GM21360 (cell line): Measurements from ENCODE around the gene PPM1D.
"Not testable (repeated sequence)": the region's sequence is repeated elsewhere in the genome, so short reads cannot be mapped to it uniquely, and the experiment has no call there.

ENCODE experiments used
- ATAC-seq: cut with Tn5 transposase; IDR thresholded peaks from one replicate; pipeline ENCODE4 v1.9.1; 2021; ENCODE audit warnings: mild to moderate bottlenecking, moderate library complexity; ENCODE audit not compliant: unreplicated experiment

Gene PPM1D

DNA sequence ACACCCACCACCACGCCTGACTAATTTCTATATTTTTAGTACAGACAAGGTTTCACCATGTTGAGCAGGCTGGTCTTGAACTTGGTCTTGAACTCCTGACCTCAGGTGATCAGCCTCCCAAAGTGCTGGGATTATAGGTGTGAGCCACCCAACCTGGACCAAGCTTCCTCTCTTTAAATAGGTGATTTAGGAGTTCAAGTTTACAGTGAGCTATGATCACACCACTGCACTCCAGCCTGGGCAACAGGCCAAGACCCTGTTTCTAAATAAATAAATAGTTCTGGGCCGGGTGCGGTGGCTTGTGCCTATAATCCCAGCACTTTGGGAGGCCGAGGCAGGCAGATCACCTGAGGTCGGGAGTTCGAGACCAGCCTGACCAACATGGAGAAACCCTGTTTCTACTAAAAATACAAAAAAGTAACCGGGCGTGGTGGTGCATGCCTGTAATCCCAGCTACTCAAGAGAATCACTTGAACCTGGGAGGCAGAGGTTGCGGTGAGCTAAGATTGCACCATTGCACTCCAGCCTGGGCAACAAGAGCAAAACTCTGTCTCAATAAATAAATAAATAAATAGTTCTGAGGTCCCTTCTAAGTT is 6.5 kb upstream of the PPM1D start:
- ATAC-seq = not testable (repeated sequence)

DNA sequence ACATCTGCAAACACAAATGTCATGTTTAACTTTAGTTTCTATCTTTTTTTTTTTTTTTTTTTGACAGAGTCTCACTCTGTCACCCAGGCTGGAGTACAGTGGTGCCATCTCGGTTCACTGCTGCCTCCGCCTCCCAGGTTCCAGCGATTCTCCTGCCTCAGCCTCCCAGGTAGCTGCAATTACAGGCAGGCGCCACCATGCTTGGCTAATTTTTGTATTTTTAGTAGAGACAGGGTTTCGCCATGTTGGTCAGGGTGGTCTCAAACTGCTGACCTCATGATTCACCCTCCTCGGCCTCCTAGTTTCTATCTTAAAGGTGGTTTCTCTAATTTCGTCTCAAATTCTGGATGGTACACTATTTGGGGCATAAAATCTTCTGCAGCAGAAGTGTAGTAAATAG is 5.8 kb upstream of the PPM1D start:
- ATAC-seq = not testable (repeated sequence)

DNA sequence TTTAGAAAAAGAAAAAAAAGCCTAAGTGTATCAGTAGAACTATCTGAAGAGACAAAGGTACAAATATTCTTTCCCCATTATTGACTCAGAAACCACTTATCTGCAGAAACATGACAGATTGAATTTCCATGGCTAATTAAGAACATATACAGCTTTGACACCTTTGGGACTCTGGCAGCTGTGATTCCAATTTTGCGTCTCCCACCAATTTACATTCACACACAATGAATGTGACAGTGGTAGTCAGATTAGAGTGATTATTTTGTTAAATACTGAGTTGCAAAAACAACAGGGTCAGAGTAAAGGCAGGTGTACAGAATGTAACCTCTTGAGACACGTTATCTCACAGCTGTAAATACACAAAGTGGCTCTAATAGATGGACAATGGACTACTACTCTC is 5.3 kb upstream of the PPM1D start:
- no peak for ATAC-seq

DNA sequence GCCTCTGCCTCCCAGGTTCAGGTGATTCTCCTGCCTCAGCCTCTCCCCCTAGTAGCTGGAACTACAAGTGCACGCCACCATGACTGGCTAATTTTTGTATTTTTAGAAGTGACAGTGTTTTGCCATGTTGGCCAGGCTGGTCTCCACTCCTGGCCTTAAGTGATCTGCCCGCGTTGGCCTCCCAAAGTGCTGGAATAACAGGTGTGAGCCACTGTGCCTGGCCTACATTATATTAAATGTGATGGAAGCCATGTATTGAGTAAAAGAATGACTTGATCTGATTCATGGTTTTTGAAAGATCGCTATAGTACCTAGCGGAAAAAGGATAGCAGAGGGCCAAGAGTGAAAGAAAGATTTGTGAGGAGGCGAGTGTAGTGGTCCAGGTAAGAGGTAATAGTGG is 2.7 kb upstream of the PPM1D start:
- ATAC-seq = no peak

DNA sequence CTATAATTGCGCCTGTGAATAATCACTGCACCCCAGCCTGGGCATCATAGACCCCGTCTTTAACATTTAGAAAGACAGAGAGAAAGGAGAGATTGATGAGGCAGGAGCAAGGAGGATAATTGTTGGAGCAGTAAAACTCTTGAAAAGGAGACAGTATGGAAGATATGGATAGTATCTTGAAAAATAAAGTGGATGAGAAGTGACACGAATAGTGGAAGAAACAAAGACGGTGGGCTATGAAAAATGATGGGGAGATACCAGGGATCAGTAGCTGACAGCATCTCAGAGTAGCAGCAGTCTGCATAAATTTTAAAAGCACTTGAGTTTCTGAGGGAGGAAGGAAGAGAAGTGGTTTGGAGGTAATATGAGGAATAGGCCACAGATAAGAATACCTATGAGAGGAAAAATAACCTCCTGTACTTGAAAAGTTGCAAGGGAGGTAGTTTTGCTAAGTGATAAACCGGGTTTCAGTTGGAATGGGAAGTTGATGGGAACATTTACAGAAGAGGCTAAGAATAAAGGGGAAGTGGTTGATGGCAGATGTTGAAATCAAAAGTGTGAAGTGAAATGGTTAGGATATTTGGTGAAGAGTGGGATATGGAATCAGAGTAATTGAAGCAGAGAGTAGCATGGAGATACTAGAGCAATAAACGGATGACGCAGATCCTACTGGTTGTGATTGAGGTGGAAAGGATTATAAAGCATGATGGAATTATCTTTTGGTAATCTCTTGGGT is 1.8 kb upstream of the PPM1D start:
- ATAC-seq = no peak

DNA sequence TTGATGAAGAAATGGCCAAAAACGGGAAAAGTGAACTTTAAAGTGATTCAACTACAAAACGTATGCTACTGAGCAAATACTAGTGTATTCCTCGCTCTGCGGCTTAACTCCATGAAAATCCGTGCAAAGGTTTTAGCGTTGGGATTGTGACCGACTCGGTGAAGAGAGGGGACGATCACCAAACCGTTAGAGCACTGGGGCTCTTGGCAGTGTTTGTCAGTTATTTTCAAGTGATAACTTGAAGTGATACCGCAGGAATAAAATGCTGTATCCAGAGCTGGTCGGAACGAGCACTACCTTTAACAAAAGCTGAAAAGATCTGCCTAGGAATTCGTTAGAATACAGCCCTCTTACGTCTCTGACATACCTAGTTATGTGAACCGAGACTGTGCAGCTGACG is 773 bp upstream of the PPM1D start:
- no peak for ATAC-seq

DNA sequence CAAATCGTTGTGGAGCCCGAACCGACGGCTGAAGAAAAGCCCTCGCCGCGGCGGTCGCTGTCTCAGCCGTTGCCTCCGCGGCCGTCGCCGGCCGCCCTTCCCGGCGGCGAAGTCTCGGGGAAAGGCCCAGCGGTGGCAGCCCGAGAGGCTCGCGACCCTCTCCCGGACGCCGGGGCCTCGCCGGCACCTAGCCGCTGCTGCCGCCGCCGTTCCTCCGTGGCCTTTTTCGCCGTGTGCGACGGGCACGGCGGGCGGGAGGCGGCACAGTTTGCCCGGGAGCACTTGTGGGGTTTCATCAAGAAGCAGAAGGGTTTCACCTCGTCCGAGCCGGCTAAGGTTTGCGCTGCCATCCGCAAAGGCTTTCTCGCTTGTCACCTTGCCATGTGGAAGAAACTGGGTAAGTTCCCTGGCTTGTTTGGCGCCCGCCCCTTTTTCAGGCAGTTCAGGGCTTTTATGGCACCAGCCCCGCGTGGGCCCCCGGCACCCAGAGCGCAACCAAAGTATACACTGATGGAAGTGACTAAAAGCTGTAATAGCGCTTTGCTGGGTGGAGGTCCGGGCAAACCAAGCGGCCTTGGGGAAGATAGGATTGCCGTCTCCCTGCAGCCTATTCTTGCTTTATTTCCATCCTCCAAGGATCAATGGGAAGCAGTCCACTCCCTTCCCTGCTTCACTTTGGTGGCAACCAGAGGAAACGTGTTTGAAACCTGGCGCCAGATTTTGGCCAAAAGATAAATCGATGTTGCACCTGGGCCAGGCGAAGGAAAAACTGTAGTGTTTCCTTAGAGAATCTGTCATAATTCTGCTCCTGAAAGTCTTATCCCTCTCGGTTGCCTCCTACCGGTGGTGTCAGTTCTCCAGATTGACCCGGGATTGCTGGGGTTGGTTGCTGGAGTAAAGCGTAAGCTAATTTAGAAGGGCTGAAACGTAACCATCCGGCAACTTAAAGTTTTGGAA is 775 bp downstream of the PPM1D start:
- no peak for ATAC-seq

DNA sequence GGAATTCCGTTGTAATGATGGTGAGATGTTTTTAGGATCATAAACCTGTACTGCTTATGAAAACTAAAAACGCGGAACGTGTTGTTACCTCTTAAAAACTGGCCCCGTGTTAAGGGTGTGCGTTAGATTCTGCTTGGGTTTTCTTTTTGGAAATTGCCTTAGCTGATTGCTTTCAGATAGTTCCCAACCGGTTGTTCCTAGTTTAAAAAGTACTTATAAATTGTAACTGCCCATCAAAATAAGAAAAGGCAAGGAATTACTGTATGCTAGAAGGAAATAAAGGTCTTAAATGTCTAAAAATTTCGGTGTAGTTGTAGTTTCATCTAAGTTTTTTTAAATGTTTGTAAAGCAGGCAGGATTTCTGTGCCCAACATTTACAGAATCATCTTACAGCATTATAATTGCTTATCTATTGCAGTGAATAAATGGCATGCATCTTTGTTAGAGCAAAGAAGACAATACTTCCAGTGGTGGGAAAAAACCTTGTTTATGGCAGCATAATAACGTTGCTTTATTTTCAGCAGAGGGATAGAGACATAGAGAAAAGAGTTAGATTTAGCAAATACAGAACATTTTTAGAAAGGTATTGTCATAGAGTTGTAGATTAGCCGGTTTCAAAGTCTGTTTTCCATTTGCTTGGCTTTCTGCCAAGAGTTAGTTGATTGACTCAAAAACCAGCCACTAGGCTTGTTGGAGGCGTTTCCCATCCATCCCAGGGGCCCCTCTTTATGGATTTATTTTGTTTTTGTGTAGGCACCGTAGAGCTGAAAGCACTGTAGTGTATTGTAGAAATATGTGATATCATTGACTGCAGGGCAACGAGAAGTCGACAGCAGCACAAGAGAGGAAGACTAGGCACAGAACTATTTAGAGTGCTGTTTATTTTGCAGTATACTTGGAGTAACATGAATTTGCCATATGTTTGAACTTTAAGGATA is 1.7 kb downstream of the PPM1D start:
- no peak for ATAC-seq

DNA sequence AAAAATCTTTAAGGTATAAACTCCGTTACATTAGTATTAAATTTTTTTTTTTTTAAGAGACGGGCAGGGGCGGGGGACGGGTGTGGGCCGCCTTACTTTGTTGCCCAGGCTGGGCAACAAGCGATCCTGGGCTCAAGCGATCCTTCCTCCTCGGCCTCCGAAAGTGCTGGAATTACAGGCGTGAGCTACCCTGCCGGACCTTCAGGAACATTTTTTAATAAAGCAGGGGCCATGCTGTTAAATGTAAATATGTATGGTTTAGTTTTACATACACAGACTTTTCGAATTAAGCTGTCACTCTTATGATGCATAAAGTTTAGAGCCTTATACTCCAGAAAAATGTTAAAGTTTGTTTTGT is 2.4 kb downstream of the PPM1D start:
- no peak for ATAC-seq

DNA sequence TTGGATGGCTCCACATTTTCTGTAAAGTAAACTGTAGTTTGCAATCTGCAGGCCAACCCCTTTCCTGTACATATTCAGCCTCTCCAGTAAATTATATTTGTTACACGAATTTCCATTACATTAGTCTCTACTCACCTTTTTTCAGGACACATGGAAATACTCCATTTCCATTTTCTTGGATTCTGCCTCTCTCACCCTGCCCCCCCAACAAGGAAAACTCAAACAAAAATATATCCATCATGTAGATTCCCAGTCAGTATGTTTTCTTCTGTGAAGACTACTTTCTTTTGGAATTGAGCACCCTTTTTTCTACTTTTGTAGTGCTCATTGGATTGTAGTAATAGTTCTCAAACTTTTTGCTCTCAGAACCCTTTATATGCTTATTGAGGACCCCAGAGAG is 2.9 kb downstream of the PPM1D start:
- ATAC-seq = no peak

DNA sequence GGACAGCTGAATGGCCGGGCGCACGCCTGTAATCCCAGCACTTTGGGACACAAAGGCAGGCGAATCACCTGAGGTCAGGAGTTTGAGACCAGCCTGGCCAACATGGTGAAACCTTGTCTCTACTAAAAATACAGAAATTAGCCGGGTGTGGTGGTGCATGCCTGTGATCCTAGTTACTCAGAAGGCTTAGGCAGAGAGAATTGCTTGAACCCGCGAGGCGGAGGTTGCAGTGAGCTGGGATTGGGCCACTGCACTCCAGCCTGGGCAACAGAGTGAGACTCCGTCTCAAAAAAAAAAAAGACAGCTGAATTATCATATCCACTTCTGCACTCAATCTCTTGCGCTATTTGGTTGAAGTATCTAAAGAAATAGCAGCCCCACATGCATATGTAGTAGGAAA is 3.5 kb downstream of the PPM1D start:
- ATAC-seq = not testable (repeated sequence)

DNA sequence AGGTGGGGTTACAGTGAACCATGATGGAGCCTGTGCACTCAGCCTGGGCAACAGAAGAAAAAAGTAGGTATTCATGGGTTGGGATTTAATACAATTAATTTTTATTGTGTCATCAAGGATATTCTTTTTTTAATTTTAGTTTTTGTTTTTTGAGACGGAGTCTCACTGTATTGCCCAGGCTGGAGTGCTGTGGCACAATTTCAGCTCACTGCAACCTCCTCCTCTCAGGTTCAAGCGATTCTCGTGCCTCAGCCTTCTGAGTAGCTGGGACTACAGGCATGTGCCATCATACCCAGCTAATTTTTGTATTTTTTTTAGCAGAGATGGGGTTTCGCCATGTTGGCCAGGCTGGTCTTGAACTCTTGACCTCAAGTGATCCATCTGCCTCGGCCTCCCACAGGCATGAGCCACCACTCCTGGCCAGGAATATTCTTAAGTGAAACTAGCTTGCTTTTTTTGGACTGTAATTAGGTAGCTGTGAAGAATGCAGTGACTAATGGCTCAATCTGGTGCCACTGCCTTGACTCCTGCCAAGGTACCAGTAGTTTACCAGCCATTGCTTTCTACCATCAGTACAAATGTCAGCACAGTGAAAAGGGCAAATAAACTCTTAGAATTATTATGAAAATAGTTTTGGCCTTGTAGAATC is 4.8 kb downstream of the PPM1D start:
- ATAC-seq = no peak

DNA sequence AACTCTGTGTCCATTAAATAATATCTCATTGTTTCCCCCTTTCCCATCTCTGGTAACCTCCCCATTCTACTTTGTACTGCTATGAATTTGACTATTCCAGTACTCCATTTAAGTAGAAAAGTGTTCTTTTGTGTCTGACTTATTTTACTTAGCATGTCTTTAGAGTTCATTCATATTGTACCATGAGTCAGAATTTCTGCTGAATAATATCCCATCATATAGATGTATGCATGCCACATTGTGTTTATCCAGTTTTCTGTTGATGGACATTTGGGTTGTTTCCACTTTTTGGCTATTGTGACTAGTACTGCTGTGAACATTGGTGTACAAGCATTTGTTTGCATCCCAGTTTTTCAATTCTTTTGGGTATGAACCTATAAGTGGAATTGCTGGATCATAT is 6.0 kb downstream of the PPM1D start:
- ATAC-seq = no peak

DNA sequence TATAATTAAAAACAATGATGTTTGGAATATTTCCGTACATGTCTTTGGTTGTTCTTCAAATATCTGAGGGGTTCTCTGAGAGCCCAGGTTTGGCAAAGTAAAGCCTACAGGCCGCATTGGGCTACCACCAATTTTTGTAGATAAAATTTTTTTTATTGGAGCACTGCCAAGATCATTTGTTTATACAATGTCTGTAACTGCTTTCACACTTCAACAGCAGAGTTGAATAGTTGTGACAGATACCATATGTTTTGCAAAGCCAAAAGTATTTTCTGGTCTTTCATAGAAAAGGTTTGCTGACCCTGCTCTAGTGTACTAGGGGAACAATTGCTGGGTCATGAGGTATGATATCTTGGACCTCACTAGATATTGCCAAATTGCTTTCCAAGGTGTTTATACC is 10.5 kb downstream of the PPM1D start:
- no peak for ATAC-seq

DNA sequence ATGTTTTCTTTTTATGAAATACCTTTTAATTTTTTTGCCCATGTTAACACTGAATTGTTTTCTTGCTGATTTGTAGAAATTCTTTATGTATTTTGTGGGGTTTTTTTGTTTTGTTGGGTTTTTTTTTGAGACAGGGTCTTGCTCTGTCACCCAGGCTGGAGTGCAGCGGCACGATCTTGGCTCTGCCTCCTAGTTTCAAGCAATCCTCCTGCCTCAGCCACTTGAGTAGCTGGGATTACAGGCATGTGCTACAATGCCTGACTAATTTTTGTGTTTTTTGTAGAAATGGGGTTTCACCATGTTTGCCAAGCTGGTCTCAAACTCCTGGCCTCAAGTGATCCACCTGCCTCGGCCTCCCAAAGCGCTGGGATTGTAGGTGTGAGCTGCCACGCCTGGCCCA is 11.3 kb downstream of the PPM1D start:
- ATAC-seq = not testable (repeated sequence)

DNA sequence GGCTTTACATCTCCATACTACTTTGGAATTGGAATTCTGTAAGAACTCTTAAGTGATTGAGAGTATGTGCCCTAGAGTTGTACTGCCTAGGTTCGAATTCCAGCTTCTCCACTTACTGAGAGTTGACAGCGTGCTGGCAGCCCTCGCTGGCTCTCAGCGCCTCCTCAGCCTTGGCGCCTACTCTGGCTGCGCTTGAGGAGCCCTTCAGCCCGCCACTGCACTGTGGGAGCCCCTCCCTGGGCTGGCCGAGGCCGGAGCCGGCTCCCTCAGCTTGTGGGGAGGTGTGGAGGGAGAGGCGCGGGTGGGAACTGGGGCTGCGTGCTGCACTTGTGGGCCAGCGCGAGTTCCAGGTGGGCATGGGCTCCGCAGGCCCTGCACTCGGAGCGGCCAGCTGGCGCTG is 13.3 kb downstream of the PPM1D start:
- ATAC-seq = no peak

DNA sequence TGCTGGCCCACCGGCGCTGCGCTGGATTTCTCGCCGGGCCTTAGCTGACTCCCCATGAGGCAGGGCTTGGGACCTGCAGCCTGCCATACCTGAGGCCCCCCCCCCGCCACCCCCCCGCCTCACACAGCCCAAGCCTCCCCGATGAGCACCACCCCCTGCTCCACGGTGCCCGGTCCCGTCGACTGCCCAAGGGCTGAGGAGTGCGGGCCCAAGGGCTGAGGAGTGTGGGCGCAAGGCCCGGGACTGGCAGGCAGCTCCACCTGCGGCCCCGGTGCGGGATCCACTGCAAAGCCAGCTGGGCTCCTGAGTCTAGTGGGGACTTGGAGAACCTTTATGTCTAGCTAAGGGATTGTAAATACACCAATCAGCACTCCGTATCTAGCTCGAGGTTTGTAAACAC is 13.8 kb downstream of the PPM1D start:
- ATAC-seq = not testable (repeated sequence)

DNA sequence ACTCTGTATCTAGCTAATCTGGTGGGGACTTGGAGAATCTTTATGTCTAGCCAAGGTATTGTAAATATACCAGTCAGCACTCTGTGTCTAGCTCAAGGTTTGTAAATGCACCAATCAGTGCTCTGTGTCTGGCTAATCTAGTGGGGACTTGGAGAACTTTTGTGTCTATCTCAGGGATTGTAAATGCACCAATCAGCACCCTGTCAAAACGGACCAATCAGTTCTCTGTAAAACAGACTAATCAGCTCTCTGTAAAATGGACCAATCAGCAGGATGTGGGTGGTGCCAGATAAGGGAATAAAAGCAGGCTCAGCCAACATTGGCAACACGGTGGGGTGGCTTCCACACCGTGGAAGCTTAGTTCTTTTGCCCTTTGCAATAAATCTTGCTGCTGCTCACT is 14.3 kb downstream of the PPM1D start:
- ATAC-seq = not testable (repeated sequence)

DNA sequence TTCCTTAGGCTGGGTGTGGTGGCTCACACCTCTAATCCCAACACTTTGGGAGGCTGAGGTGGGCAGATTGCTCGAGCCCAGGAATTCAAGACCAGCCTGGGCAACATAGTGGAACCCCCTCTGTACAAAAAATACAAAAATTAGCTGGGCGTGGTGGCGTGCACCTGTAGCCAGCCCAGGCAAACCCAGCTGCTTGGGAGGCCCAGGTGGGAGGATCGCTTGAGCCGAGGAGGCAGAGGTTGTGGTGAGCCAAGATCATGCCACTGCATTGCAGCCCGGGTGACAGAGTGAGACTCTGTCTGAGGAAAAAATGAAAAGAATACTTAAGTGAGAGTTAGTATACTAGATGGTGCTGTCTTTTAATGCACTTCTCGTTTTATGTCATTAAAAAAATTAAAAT is 15.1 kb downstream of the PPM1D start:
- no peak for ATAC-seq

DNA sequence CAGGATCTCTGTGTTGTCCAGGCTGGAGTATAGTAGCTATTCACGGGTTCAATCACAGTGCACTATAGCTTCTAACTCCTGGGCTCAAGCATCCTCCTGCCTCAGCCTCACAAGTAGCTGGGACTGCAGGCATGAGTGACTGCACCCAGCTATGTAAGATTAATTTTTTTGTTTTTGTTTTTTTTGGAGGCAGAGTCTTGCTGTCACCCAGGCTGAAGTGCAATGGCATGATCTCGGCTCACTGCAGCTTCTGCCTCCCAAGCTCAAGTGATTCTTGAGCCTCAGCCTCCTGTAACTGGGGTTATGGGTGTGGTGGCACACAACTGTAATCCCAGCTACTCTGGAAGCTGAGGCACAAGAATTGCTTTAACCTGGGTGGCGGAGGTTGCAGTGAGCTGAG is 15.8 kb downstream of the PPM1D start:
- no peak for ATAC-seq
